OCI-M1 (cell line): ENCODE results near the gene AVEN.
A peak's percentile ranks its signal among the peaks of the same experiment; 100 is the strongest.
"Not testable (repeated sequence)": the region's sequence is repeated elsewhere in the genome, so short reads cannot be mapped to it uniquely, and the experiment has no call there.

Experiments
- DNase-seq: peaks from one replicate; lab custom pipeline; 2025; lab: John Stamatoyannopoulos, UW

Gene AVEN

GRCh38 chr15:34039790-34040113 is 748 bp upstream of the AVEN start:
- DNase-seq = peak; percentile 64

GRCh38 chr15:34038023-34038870 is 757 bp downstream of the AVEN start:
- DNase-seq = peak; percentile 83

- DNase-seq = no peak
Measured at GRCh38 chr15:34031987-34032760, 6.8 kb downstream of the AVEN start.

- no peak for DNase-seq
Measured at GRCh38 chr15:34027606-34028005, 11.4 kb downstream of the AVEN start.

- DNase-seq = no peak
Measured at GRCh38 chr15:34025252-34025651, 13.8 kb downstream of the AVEN start.

- DNase-seq = no peak
Measured at GRCh38 chr15:34023907-34024306, 15.1 kb downstream of the AVEN start.

GRCh38 chr15:34019369-34019990 is 19.5 kb downstream of the AVEN start:
- no peak for DNase-seq

- not testable (repeated sequence) for DNase-seq
Measured at GRCh38 chr15:34018738-34019137, 20.3 kb downstream of the AVEN start.

GRCh38 chr15:34018021-34018645 is 20.9 kb downstream of the AVEN start:
- DNase-seq = no peak

- no peak for DNase-seq
Measured at GRCh38 chr15:34014556-34014955, 24.4 kb downstream of the AVEN start.

GRCh38 chr15:34013746-34014145 is 25.3 kb downstream of the AVEN start:
- no peak for DNase-seq

GRCh38 chr15:34012461-34013028 is 26.5 kb downstream of the AVEN start:
- no peak for DNase-seq

GRCh38 chr15:34011481-34011880 is 27.5 kb downstream of the AVEN start:
- peak; percentile 14 for DNase-seq

- DNase-seq = no peak
Measured at GRCh38 chr15:34010921-34011320, 28.1 kb downstream of the AVEN start.

GRCh38 chr15:34009656-34010055 is 29.3 kb downstream of the AVEN start:
- DNase-seq = no peak

GRCh38 chr15:34006381-34006780 is 32.6 kb downstream of the AVEN start:
- DNase-seq = no peak

- no peak for DNase-seq
Measured at GRCh38 chr15:34001536-34001935, 37.5 kb downstream of the AVEN start.

GRCh38 chr15:33995666-33996065 is 43.3 kb downstream of the AVEN start:
- DNase-seq = not testable (repeated sequence)

GRCh38 chr15:33994005-33994615 is 44.9 kb downstream of the AVEN start:
- peak; percentile 77 for DNase-seq

- no peak for DNase-seq
Measured at GRCh38 chr15:33988384-33988783, 50.6 kb downstream of the AVEN start.

- DNase-seq = no peak
Measured at GRCh38 chr15:33987444-33987843, 51.6 kb downstream of the AVEN start.

GRCh38 chr15:33985751-33986150 is 53.3 kb downstream of the AVEN start:
- no peak for DNase-seq
